ENCODE measurements around the gene FMNL2. TPM values are rescaled to one million over a fixed set of nuclear protein-coding genes. Genes with fewer than 3 reads are reported as not detected.

The FMNL2 gene
- total and polyA plus RNA-seq, 2 experiments from 2014 or later = 4.4 to 18.6 TPM

GRCh38 chr2:152560873-152561595, 226.1 kb downstream of the FMNL2 start:
- peaks cover 29% of the 10 kb centered on the region for H3K4me1 ChIP-seq (ENCODE audit: insufficient read depth)
- H3F3A ChIP-seq (ENCODE audit: insufficient read depth) = peaks cover 30% of the 10 kb centered on the region; the same call in 1 of the 2 replicates
- H3K9ac ChIP-seq = no peak overlapping the region
- no peaks in the 10 kb centered on the region for H3K27me3 ChIP-seq (replicated peaks; ENCODE audit: insufficient read depth)
- H3K9me3 ChIP-seq (ENCODE audit: low read depth) = no peaks in the 10 kb centered on the region
- H2AFZ ChIP-seq = no peak overlapping the region
- no peak overlapping the region for H3K27ac ChIP-seq
- no peaks in the 10 kb centered on the region for H3K9me2 ChIP-seq (ENCODE audit: insufficient read depth)
- H3K36me3 ChIP-seq (ENCODE audit: low read depth) = no peaks in the 10 kb centered on the region
- no peaks in the 10 kb centered on the region for H4K20me1 ChIP-seq (ENCODE audit: insufficient read depth)
- H3K79me2 ChIP-seq (ENCODE audit: insufficient read depth) = no peaks in the 10 kb centered on the region
- no peak for DNase-seq
- WGBS, 2 experiments (ENCODE audit: low coverage in 1 of 2, low lambda C conversion rate in 2 of 2, missing lambda C conversion rate in 2 of 2) = 88 to 93% methylated on average over 6 of the region's 6 CpGs
- in situ Hi-C loops (cut with MboI) = no loop called here
- TF ChIP-seq EZH2 (IDR thresholded peaks at IDR 0.05; ENCODE audit: insufficient read depth, poor library complexity, severe bottlenecking) = no peak
- no peak for TF ChIP-seq EZH2phosphoT487 (IDR thresholded peaks at IDR 0.05; ENCODE audit: insufficient read depth, low read depth)
- H3K4me3 ChIP-seq = no peak overlapping the region
- peak overlapping the region; percentile 16 for H3K4me2 ChIP-seq (ENCODE audit: unreplicated experiment)

- no peaks in the 10 kb centered on the region for H3K27me3 ChIP-seq (replicated peaks; ENCODE audit: insufficient read depth)
- H3K4me2 ChIP-seq (ENCODE audit: unreplicated experiment) = no peak overlapping the region
- H3K9me3 ChIP-seq (ENCODE audit: low read depth) = no peaks in the 10 kb centered on the region
- no peaks in the 10 kb centered on the region for H3K36me3 ChIP-seq (ENCODE audit: low read depth)
- peaks cover 29% of the 10 kb centered on the region for H3K4me1 ChIP-seq (ENCODE audit: insufficient read depth)
- DNase-seq = no peak
- no peak overlapping the region for H3K4me3 ChIP-seq
- in situ Hi-C loops (cut with MboI) = no loop called here
- no peak overlapping the region for H2AFZ ChIP-seq
- no peak overlapping the region for H3K9ac ChIP-seq
- H3K9me2 ChIP-seq (ENCODE audit: insufficient read depth) = no peaks in the 10 kb centered on the region
- no peaks in the 10 kb centered on the region for H4K20me1 ChIP-seq (ENCODE audit: insufficient read depth)
- TF ChIP-seq EZH2 (IDR thresholded peaks at IDR 0.05; ENCODE audit: insufficient read depth, poor library complexity, severe bottlenecking) (no peak), EZH2phosphoT487 (IDR thresholded peaks at IDR 0.05; ENCODE audit: insufficient read depth, low read depth) (no peak)
- H3K27ac ChIP-seq = no peak overlapping the region
- H3K79me2 ChIP-seq (ENCODE audit: insufficient read depth) = no peaks in the 10 kb centered on the region
- 97% methylated on average over 2 of the region's 2 CpGs for WGBS, 2 experiments (ENCODE audit: low coverage in 1 of 2, low lambda C conversion rate in 2 of 2, missing lambda C conversion rate in 2 of 2)
- peaks cover 30% of the 10 kb centered on the region; the same call in 1 of the 2 replicates for H3F3A ChIP-seq (ENCODE audit: insufficient read depth)
Measured at GRCh38 chr2:152562198-152562884, 227.4 kb downstream of the FMNL2 start.

GRCh38 chr2:152563764-152564163, 228.8 kb downstream of the FMNL2 start:
- no peaks in the 10 kb centered on the region for H3K27me3 ChIP-seq (replicated peaks; ENCODE audit: insufficient read depth)
- H3K4me2 ChIP-seq (ENCODE audit: unreplicated experiment) = no peak overlapping the region
- in situ Hi-C loops (cut with MboI) = no loop called here
- no peaks in the 10 kb centered on the region for H3K9me3 ChIP-seq (ENCODE audit: low read depth)
- H3F3A ChIP-seq (ENCODE audit: insufficient read depth) = peaks cover 23% of the 10 kb centered on the region; the same call in 1 of the 2 replicates
- H3K9me2 ChIP-seq (ENCODE audit: insufficient read depth) = no peaks in the 10 kb centered on the region
- TF ChIP-seq EZH2phosphoT487 (IDR thresholded peaks at IDR 0.05; ENCODE audit: insufficient read depth, low read depth) (no peak), EZH2 (IDR thresholded peaks at IDR 0.05; ENCODE audit: insufficient read depth, poor library complexity, severe bottlenecking) (no peak)
- peaks cover 16% of the 10 kb centered on the region for H3K4me1 ChIP-seq (ENCODE audit: insufficient read depth)
- no peak for DNase-seq
- H2AFZ ChIP-seq = no peak overlapping the region
- H3K9ac ChIP-seq = no peak overlapping the region
- H3K36me3 ChIP-seq (ENCODE audit: low read depth) = no peaks in the 10 kb centered on the region
- 91 to 93% methylated on average over 5 of the region's 5 CpGs for WGBS, 2 experiments (ENCODE audit: low coverage in 1 of 2, low lambda C conversion rate in 2 of 2, missing lambda C conversion rate in 2 of 2)
- H3K27ac ChIP-seq = no peak overlapping the region
- H4K20me1 ChIP-seq (ENCODE audit: insufficient read depth) = no peaks in the 10 kb centered on the region
- H3K79me2 ChIP-seq (ENCODE audit: insufficient read depth) = no peaks in the 10 kb centered on the region
- H3K4me3 ChIP-seq = no peak overlapping the region

- Histone ChIP-seq H3K9me3 (ENCODE audit: low read depth) (no peaks in the 10 kb centered on the region), H3K79me2 (ENCODE audit: insufficient read depth) (no peaks in the 10 kb centered on the region), H4K20me1 (ENCODE audit: insufficient read depth) (no peaks in the 10 kb centered on the region), H3K9me2 (ENCODE audit: insufficient read depth) (no peaks in the 10 kb centered on the region), H3K9ac (no peak overlapping the region), H3K4me1 (ENCODE audit: insufficient read depth) (peaks cover 9% of the 10 kb centered on the region), H3K4me2 (ENCODE audit: unreplicated experiment) (no peak overlapping the region), H3K27ac (no peak overlapping the region), H3F3A (ENCODE audit: insufficient read depth) (peaks cover 14% of the 10 kb centered on the region; the same call in 1 of the 2 replicates), H2AFZ (no peak overlapping the region), H3K36me3 (ENCODE audit: low read depth) (no peaks in the 10 kb centered on the region), H3K4me3 (no peak overlapping the region), H3K27me3 (replicated peaks; ENCODE audit: insufficient read depth) (no peaks in the 10 kb centered on the region)
- WGBS, 2 experiments (ENCODE audit: low coverage in 1 of 2, low lambda C conversion rate in 2 of 2, missing lambda C conversion rate in 2 of 2) = 95 to 97% methylated on average over 4 of the region's 4 CpGs
- TF ChIP-seq EZH2 (IDR thresholded peaks at IDR 0.05; ENCODE audit: insufficient read depth, poor library complexity, severe bottlenecking) (no peak), EZH2phosphoT487 (IDR thresholded peaks at IDR 0.05; ENCODE audit: insufficient read depth, low read depth) (no peak)
- in situ Hi-C loops (cut with MboI) = no loop called here
- no peak for DNase-seq
Measured at GRCh38 chr2:152564754-152565551, 230.0 kb downstream of the FMNL2 start.
